Measurements from ENCODE around the gene CDH13.

Gene CDH13

GRCh38 chr16:83603723-83604570, 977.2 kb downstream of the CDH13 start:
- no peak for DNase-seq (ENCODE audit: low read depth in 2 of 2)

GRCh38 chr16:83606486-83607030, 979.8 kb downstream of the CDH13 start:
- no peak for DNase-seq (ENCODE audit: low read depth in 2 of 2)

DNA sequence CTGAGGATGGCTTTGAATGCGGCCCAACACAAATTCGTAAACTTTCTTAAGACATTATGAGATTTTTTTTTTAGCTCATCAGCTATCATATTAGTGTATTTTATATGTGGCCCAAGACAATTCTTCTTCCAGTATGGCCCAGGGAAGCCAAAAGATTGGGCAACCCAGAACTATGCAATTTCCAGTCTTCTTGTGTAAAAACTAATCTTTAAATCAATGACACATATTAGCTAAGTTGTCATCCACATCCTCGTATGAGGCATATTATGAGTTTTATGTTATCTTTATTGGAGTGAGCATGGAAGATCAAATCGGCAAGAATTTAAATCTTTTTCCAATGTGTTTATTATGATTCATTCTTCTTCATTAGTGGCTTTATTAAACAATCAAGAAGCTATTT, 982.4 kb downstream of the CDH13 start:
- DNase-seq (ENCODE audit: low read depth in 2 of 2) = no peak

DNA sequence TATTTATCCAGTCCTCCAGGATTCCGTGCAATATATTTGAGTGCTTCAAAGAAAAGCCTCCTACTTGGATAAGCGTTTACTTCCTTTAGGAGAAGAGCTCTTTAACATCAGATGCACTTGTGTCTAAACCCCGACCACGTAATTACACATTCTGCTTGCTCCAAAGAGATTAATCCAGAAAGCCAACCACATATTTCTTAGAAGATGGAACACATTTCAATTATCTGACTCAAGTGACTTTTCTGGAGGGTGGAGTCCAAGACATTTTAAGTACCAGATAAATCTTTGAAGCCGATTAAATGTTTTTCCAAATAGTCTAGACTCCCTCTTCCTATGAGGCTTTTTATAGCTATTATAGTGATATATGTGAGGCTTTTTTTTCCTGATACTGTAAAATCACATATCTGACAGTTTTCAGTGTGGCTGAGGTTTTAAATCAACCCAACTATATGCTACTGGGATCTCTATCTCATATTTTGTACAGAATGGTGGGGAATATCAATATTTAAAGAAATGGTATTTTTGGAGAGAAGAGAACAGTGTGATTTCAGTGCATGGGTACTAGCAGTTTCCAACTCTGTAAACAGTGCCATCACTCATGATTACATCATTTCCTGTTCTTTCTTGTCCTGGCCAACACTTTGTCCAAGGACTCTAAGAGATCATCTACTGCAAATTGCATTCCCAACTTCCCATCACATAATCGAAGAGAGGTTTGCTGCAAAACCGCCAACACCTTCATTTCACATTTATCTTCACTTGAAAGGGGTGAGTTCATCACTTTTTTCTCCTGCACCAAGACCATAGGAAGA, 988.6 kb downstream of the CDH13 start:
- DNase-seq (ENCODE audit: low read depth in 2 of 2) = no peak

GRCh38 chr16:83615953-83616350, 989.2 kb downstream of the CDH13 start:
- no peak for DNase-seq (ENCODE audit: low read depth in 2 of 2)

- no peak for DNase-seq (ENCODE audit: low read depth in 2 of 2)
Observed at GRCh38 chr16:83619381-83620150, 992.8 kb downstream of the CDH13 start.

DNA sequence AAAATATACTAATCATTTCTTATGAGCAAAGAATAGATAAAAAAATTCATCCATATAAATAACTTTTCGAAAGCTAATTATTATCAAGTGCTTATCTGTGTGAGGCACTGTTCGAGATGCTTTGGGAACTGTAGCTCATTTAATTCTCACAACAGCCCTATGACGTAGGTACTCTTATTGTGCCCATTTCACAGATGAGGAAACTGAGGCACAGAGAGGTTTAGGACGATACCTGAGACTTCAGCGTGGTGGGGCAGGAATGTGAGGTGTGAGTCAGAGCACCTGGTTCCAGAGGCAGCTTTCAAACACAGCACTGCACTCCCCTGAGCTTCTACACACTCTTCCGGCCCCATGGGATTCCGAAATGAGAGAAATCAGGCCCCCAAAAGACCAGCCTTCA, 995.2 kb downstream of the CDH13 start:
- DNase-seq (ENCODE audit: low read depth in 2 of 2) = no peak

- DNase-seq (ENCODE audit: low read depth in 2 of 2) = no peak
Observed at GRCh38 chr16:83623091-83623730, 996.4 kb downstream of the CDH13 start.

GRCh38 chr16:83623892-83624291, 997.1 kb downstream of the CDH13 start:
- no peak for DNase-seq (ENCODE audit: low read depth in 2 of 2)

DNA sequence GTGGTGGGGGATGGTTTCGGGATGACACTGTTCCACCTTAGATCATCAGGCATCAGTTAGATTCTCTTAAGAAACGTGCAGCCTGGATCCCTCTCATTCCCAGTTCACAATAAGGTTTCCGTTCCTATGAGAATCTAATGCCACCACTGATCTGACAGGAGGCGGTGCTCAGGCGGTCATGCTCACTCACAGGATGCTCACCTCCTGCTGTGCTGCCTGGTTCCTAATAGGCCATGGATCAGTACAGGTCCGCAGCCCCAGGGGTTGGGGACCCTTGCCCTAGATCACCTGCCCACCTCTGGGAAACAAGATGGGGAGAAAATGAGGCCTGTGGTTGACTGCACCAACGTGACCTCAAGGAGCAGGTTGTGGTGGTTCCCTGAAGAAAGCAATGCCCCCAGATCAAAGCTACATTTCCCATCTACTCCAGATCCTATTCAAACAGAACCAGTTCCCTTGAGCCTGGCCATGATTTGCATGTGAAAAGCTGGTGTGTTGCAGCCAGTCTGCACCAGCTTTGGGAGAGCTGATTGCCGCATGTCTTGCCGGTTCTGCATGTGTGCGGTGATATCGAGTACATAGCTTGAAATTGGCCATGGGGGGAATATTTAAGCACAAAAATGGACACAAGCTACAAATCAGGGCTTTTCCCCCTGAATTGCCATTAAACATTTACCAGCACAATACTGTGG, 997.8 kb downstream of the CDH13 start:
- DNase-seq (ENCODE audit: low read depth in 2 of 2) = no peak

- no peak for DNase-seq (ENCODE audit: low read depth in 2 of 2)
Observed at GRCh38 chr16:83626204-83626603, 999.4 kb downstream of the CDH13 start.

- DNase-seq (ENCODE audit: low read depth in 2 of 2) = no peak
Observed at GRCh38 chr16:83626676-83627075, 999.9 kb downstream of the CDH13 start.

- no peak for DNase-seq (ENCODE audit: low read depth in 2 of 2)
Observed at GRCh38 chr16:83627996-83628395, 1001.2 kb downstream of the CDH13 start.

- no peak for DNase-seq (ENCODE audit: low read depth in 2 of 2)
Observed at GRCh38 chr16:83629426-83629825, 1002.7 kb downstream of the CDH13 start.

GRCh38 chr16:83629836-83630235, 1003.1 kb downstream of the CDH13 start:
- no peak for DNase-seq (ENCODE audit: low read depth in 2 of 2)

DNA sequence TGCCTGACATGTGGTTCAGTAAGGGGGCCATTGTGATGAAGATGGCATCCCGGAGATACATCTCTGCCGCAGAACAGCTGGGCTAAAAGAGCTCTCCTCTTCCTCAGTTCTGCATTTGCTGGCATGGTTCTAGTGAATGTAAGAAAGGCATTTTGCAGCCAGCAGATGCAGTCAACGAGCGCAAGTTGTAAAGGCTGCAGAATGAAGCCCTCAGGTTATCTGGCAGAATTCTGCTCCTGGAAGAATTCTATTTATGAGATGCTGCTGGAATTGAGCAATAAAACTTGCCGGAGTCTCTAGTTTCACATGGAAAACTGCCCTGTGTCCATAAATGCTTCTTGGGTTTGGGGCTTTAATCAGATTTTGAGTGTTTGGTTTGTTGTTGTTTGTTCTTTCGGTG, 1004.2 kb downstream of the CDH13 start:
- no peak for DNase-seq (ENCODE audit: low read depth in 2 of 2)

GRCh38 chr16:83633286-83633685, 1006.5 kb downstream of the CDH13 start:
- no peak for DNase-seq (ENCODE audit: low read depth in 2 of 2)

DNA sequence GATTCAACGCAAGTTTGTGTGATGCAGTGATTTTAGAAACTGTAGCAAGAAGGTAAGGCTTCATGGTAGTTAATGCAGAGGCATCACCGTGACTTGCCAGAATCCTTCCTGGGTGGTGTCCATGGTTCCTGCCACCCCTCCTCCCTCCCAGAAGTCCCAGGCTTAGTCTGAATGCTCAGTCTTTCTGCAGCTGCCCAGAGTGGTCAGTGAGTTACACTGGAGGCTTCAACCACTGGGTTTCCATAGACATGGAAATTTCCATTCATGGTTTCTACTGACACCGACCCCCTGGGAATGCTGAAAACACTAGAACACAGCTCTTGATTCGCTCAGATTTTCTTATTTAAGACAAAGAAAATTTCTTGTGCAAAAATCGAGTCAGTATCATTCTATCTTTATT, 1021.6 kb downstream of the CDH13 start:
- no peak for DNase-seq (ENCODE audit: low read depth in 2 of 2)

DNA sequence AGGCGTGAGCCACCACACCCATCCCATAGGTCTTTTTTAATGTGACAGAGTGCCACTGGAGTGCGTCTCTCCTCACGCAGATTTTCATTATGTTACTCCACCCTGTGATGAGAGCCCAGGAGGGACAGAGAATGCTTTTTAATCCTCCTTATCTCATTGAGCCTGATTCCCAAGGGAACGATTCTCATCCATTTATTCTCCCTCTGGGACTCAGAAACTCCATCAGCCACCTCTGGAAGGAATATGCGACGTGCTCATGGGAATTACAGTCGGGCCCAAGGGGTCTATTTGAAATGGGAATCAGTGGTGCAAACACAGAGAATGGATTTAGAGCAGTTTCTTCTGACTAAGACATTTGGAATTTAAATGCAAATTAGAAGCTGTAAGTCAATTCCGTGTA, 1025.1 kb downstream of the CDH13 start:
- no peak for DNase-seq (ENCODE audit: low read depth in 2 of 2)

- no peak for DNase-seq (ENCODE audit: low read depth in 2 of 2)
Observed at GRCh38 chr16:83652943-83653342, 1026.2 kb downstream of the CDH13 start.

DNA sequence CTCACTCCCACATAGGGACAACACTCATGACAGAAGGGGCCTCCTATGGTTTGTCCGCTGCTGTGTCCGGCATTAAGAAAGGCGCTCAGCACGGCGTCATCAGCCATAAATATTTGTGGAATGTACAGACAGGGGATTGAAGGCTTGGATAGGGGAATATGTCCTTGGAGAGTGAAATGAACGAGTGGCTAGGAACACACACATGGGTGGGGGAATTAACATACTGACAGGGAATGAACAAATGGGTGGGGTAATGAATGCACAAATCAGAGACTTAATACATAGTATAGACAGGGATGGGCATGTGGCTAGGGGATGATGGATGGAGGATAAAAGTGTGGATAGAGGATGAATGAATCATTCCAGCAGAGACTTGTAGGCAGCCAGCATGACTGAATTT, 1027.0 kb downstream of the CDH13 start:
- DNase-seq (ENCODE audit: low read depth in 2 of 2) = no peak
